UCSD-AML1 (cell line): Measurements from ENCODE around the gene PMM2.
"Not testable (repeated sequence)": the region's sequence is repeated elsewhere in the genome, so short reads cannot be mapped to it uniquely, and the experiment has no call there.

Source experiments
- DNase-seq: peaks from one replicate; lab custom pipeline; 2025; ENCODE audit not compliant: unreplicated experiment; lab: John Stamatoyannopoulos, UW

Gene PMM2

GRCh38 chr16:8797364-8798173 lies at the start of gene PMM2, which contains the start of gene TMEM186:
TSS of gene PMM2 (plus strand) at chr16:8797839. CDS start at chr16:8797883, 44 bp downstream.
TSS of gene TMEM186 (minus strand) at chr16:8797639. CDS start at chr16:8797614, 25 bp downstream.
- peak; percentile 96 for DNase-seq

GRCh38 chr16:8748944-8749343 lies 48.7 kb upstream of the PMM2 start:
- not testable (repeated sequence) for DNase-seq

GRCh38 chr16:8751481-8752311 lies 45.9 kb upstream of the PMM2 start:
- no peak for DNase-seq

DNA sequence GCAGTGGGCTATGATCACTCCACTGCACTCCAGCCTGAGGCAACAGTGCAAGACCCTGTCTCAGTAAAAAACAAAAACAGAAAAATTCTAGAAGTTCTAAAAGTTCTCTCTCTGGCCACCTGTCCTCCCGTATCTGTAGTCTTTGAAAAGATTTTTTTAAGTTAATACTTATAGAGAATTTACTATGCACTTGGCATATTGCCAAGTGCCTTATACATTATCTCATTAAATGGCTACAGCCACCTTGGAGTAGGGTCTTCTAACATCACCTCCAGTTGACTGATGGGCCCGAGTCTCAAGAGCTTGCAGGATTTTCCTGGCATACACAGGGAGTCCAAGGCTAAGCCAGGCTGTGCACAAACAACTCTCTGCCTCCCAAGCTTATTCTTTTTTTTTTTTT lies 44.9 kb upstream of the PMM2 start:
- no peak for DNase-seq

DNA sequence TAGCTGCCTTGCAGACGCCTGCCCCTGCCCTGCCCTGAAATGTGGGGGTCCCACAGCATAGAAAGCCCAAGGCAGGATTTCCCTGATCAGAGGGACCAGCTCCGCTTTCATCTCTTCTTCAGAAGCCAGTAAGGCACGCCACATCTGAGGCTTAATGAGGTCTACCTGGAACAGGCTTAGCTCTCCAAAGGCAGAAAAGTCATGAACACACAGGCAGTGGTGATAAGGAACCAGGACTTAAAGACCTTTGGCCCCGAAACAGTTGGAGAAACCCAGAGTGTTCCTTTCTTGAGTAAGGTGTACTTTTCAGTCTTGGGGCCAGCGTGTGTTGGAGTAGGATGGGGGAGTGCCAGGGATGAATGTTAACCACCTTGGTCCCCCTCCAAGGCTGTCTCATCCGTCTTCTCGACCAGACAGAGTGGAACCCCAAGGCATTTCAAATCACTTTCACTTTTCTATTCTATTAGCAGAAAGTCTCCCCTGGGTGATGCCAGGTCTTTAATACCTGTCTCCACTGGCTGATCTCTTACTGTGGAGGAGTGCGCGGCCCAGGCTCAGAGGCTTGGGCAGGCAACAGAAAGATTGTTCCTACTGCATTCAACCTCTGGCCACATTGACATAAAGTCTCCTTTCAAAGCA lies 44.1 kb upstream of the PMM2 start:
- no peak for DNase-seq

GRCh38 chr16:8756755-8757154 lies 40.9 kb upstream of the PMM2 start:
- no peak for DNase-seq

DNA sequence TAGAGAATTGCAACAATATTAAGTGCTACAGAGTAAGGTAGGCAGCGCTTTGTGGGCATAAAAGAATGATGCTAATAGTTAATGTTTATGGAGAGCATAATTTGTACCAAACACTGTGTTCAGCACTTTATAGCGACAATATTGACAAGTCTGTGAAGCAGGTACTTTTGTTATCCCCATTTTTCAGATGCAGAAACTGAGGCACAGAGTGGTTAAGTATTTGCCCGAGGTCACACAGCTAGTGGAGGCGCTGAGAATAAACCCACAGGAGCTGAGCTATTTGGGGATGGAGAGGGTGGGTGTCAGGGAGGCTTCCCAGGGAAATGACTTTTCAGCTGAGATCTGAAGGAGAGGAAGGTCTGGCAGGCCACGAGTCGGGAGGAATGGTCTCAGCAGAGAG lies 39.6 kb upstream of the PMM2 start:
- DNase-seq: no peak

DNA sequence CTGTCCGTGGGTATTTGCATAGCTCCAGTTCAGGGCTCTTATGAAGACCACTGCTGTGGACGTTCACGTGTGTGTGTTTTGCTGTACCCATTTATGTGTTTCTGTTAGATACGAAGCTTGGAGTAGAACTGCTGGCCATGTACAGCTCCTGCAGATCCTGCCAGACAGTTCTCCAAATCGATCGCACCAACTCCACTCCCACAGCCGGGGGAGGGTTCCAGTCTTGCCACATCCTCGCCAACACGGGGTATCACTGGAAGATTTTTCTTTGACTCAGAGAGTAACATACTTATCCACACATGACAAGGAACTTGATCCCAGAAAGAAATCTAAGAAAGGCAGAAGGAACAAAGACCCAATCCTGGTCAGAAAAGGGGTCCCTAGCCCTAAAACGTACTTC lies 37.6 kb upstream of the PMM2 start:
- no peak for DNase-seq

DNA sequence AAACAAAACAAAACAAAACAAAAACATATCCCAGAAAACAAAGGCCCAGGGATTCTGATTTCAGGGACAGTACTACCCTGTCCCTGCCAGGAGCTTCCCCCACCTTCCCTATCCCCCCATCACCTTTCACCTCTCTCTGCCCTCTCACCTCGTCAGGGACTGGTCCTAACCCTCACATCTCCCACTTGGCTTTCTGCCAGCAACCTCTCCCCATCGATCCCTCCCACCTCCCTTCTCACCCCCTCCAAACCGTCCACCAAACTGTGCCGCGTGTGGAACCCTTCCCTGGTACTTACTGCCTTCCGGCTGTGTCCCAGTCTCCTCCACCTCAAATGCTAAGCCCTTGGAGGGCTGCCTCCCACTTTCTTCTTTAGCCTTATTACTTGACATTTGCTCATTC lies 36.6 kb upstream of the PMM2 start:
- DNase-seq: no peak

DNA sequence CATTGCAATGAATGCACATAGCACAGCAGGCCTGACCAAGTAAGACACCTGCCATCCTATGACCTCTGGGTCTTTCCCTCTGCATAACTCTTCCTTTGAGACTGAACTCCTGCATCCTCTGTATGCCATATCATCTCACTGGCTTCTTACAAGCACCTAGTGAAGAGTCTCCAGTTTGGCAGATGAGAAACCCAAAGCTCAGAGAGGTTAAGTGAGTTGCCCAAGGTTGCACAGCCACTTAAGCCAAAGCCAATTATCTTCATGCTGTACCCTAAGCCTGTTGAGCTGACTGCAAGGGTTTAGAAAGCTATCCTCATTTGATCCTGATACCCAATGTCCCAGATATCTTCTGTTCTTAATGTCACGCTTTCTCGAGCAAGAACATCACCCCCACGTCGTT lies 35.4 kb upstream of the PMM2 start:
- no peak for DNase-seq

- DNase-seq: no peak
These were observed 34.6 kb upstream of the PMM2 start for GRCh38 chr16:8763083-8763482.

DNA sequence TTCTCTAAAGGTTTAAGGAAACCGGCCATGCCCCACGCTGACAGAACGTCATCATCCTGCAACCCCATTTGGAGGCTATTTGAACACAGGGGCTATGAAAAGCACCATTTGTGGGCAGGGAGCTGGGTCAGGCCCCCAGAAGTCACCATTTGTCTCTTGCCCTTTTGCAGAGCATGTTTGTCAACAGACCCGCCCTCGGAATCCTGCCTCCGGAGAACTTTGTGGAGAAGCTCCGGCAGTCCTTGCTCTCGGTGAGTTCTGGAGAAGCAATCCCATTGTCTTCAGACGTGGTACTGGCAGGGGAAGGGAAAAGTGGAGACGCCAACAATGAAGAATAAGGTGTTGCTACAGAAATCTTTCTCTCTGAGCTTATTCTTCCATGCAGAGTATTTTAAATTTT lies 33.7 kb upstream of the PMM2 start:
- DNase-seq: no peak

- no peak for DNase-seq
These were observed 33.0 kb upstream of the PMM2 start for GRCh38 chr16:8764525-8765250.

GRCh38 chr16:8767176-8767575 lies 30.5 kb upstream of the PMM2 start:
- no peak for DNase-seq

DNA sequence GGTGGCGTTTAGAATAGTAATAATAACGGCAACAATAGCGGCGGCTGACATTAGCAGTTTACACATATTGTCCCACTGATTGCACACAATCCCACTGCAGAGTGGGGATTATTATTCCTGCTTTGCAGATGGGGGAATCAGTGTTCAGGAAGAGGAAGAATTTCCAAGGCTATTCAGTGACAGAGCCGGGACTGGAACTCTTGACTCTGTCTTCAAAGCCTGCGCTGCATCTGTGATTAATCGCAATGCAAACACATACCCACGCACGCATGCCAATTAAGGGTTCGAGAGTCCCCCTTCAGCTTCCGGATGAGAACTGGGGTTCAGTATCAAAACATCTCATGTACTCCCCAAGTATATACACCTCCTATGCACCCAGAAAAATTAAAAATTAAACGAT lies 29.4 kb upstream of the PMM2 start:
- DNase-seq: no peak

GRCh38 chr16:8768692-8769091 lies 28.9 kb upstream of the PMM2 start:
- no peak for DNase-seq

DNA sequence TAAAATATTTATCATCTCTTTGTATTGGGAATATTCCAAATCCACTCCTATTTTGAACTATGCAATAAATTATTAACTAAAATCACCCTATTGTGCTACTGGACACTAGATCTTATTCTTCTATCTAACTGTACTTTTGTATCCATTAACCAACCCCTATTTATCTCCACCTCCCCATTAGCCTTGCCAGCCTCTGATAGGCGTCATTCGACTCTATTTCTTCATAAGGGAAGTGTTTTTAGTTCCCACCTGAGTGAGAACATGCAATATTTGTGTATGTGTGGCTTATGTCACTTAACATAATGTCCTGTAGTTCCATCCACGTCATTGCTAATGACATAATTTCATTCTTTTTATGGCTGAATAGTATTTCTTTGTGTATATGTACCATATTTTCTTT lies 24.1 kb upstream of the PMM2 start:
- DNase-seq: no peak

DNA sequence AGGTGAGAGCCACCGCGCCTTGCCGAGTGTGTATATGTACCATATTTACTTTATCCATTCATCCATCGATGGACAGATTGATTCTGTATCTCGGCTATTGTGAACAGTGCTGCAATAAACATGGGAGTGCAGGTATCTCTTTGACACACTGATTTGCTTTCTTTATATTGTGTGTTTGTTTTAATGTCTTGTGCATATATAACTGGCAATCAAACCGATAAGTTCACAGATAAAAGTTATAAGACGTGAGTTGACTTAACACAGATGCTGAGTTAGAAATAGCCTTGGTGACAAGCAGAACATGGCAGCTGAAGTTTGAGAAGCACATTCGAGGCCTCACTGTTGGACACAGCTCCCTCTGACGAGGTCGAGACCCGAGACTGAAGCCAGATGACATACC lies 23.4 kb upstream of the PMM2 start:
- no peak for DNase-seq

DNA sequence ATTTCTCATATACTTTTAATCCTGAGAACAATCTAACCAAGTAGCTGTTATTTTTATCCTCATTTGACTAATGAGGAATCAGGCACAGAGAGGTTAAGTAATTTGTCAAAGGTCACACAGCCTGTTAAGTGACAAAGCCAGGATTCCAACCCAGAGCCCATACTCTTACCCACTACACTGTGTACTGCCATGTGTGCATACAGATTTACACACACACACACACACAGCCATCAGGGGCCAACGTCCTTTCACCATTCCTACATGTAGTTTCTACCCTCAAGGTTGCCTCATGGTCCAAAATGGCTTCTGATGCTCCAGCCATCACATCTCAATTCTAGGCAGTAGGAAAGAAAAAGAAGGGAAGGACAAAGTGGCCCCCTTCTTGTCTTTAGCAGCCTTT lies 22.3 kb upstream of the PMM2 start:
- no peak for DNase-seq

GRCh38 chr16:8776129-8776584 lies 21.5 kb upstream of the PMM2 start:
- DNase-seq: no peak

GRCh38 chr16:8777217-8777616 lies 20.4 kb upstream of the PMM2 start:
- no peak for DNase-seq
